OCI-LY3 (cell line): ENCODE data around the gene MFN2.

Experiments
- H2AFZ ChIP-seq: fragments of 200-600, 300-600 bp; shearing (Covaris generic); 2 replicates; pipeline ENCODE4 v1.6.0; 2014; ENCODE audit warnings: antibody characterized with exemption, low read depth, low read length
- H3K27ac ChIP-seq: fragments of 200-600, 300-600 bp; sonication (generic); 2 replicates; pipeline ENCODE4 v1.5.1; 2014; ENCODE audit warnings: mild to moderate bottlenecking, low read length, moderate library complexity, mixed read lengths
- H3K27me3 ChIP-seq: fragments of 200-600, 300-600 bp; sonication (generic); 2 replicates; pipeline ENCODE4 v1.6.1; 2014; ENCODE audit warnings: low read depth, low read length, mixed read lengths
- H3K36me3 ChIP-seq: fragments of 200-600, 300-600 bp; sonication (generic); replicated peaks from 2 replicates; pipeline ENCODE3; 2014; ENCODE audit warnings: low read depth, low read length, mixed read lengths
- H3K4me1 ChIP-seq: fragments of 300-600, 200-600 bp; sonication (generic); 2 replicates; pipeline ENCODE4 v1.6.1; 2014; ENCODE audit warnings: low read length, mixed read lengths
- H3K4me2 ChIP-seq: fragments of 200-600, 300-600 bp; sonication (generic); 2 replicates; pipeline ENCODE4 v1.6.1; 2014; ENCODE audit warnings: low read length, mixed read lengths
- H3K4me3 ChIP-seq: fragments of 300-600, 200-600 bp; sonication (generic); 2 replicates; pipeline ENCODE4 v1.5.1; 2014; ENCODE audit warnings: antibody characterized with exemption, mild to moderate bottlenecking, low read length, moderate library complexity
- H3K79me2 ChIP-seq: fragments of 300-600, 200-600 bp; shearing (Covaris generic); 2 replicates; pipeline ENCODE4 v1.6.1; 2014; ENCODE audit warnings: mild to moderate bottlenecking, low read length, mixed read lengths
- H3K9ac ChIP-seq: fragments of 300-600, 200-600 bp; shearing (Covaris generic); 2 replicates; pipeline ENCODE4 v1.6.0; 2014; ENCODE audit warnings: mild to moderate bottlenecking, low read length, moderate library complexity
- H3K9me3 ChIP-seq: fragments of 200-600, 300-600 bp; shearing (Covaris generic); 2 replicates; pipeline ENCODE4 v1.6.1; 2014; ENCODE audit warnings: low read length, mixed read lengths; ENCODE audit not compliant: insufficient read depth
- H4K20me1 ChIP-seq: fragments of 200-600, 300-600 bp; sonication (generic); 2 replicates; pipeline ENCODE4 v1.6.1; 2016; ENCODE audit warnings: low read length, mixed read lengths; ENCODE audit not compliant: insufficient read depth
- CTCF ChIP-seq: fragments of 200-600, 300-600 bp; sonication (generic); IDR thresholded peaks from 2 replicates; pipeline ENCODE4 v1.5.1; 2014; ENCODE audit warnings: antibody characterized with exemption, low read length, low read depth
- EZH2phosphoT487 ChIP-seq: fragments of 200-600 bp; shearing (Covaris generic); IDR thresholded peaks from 2 replicates; pipeline ENCODE4 v1.6.1; 2018; ENCODE audit warnings: antibody characterized with exemption, mixed run types, low read depth

Gene MFN2

GRCh38 chr1:12019858-12020509, 39.7 kb downstream of the MFN2 start:
- Histone ChIP-seq H3K9me3 (no peaks in the 10 kb centered on the region), H3K27ac (no peak overlapping the region), H3K36me3 (peaks cover 6% of the 10 kb centered on the region), H2AFZ (no peak overlapping the region), H3K9ac (peak overlapping the region; percentile 71), H3K4me1 (peaks cover 3% of the 10 kb centered on the region; the same call in 1 of the 2 replicates), H3K79me2 (peaks cover 8% of the 10 kb centered on the region; the same call in 1 of the 2 replicates), H3K27me3 (no peaks in the 10 kb centered on the region), H4K20me1 (no peaks in the 10 kb centered on the region), H3K4me2 (peak overlapping the region; percentile 87), H3K4me3 (peak overlapping the region; percentile 94)
- no peak for TF ChIP-seq EZH2phosphoT487
- no peak for TF ChIP-seq CTCF

- Histone ChIP-seq H4K20me1 (no peaks in the 10 kb centered on the region), H3K27me3 (no peaks in the 10 kb centered on the region), H3K27ac (no peak overlapping the region), H3K9me3 (no peaks in the 10 kb centered on the region), H3K9ac (no peak overlapping the region), H3K4me2 (no peak overlapping the region), H3K36me3 (peaks cover 6% of the 10 kb centered on the region), H3K4me3 (no peak overlapping the region), H3K79me2 (peaks cover 8% of the 10 kb centered on the region; the same call in 1 of the 2 replicates), H3K4me1 (peaks cover 3% of the 10 kb centered on the region; the same call in 1 of the 2 replicates), H2AFZ (no peak overlapping the region)
- TF ChIP-seq EZH2phosphoT487, result no peak
- no peak for TF ChIP-seq CTCF
These were observed 41.4 kb downstream of the MFN2 start for GRCh38 chr1:12021616-12022015.

- Histone ChIP-seq H3K27me3 (no peaks in the 10 kb centered on the region), H3K4me3 (no peak overlapping the region), H4K20me1 (no peaks in the 10 kb centered on the region), H3K9me3 (no peaks in the 10 kb centered on the region), H3K27ac (no peak overlapping the region), H3K4me1 (peaks cover 3% of the 10 kb centered on the region; the same call in 1 of the 2 replicates), H2AFZ (no peak overlapping the region), H3K36me3 (peaks cover 6% of the 10 kb centered on the region), H3K4me2 (no peak overlapping the region), H3K79me2 (peaks cover 8% of the 10 kb centered on the region; the same call in 1 of the 2 replicates), H3K9ac (no peak overlapping the region)
- TF ChIP-seq CTCF (no peak), EZH2phosphoT487 (no peak)
These were observed 41.8 kb downstream of the MFN2 start for GRCh38 chr1:12022036-12022435.

- H3K9me3 ChIP-seq, result no peaks in the 10 kb centered on the region
- H3K36me3 ChIP-seq, result peaks cover 6% of the 10 kb centered on the region
- H3K4me2 ChIP-seq, result no peak overlapping the region
- no peaks in the 10 kb centered on the region for H3K27me3 ChIP-seq
- H3K4me1 ChIP-seq, result no peaks in the 10 kb centered on the region
- H3K4me3 ChIP-seq, result no peak overlapping the region
- H2AFZ ChIP-seq, result no peak overlapping the region
- no peak overlapping the region for H3K27ac ChIP-seq
- no peak overlapping the region for H3K9ac ChIP-seq
- TF ChIP-seq CTCF, result no peak
- no peak for TF ChIP-seq EZH2phosphoT487
- H4K20me1 ChIP-seq, result no peaks in the 10 kb centered on the region
- H3K79me2 ChIP-seq, result no peaks in the 10 kb centered on the region
These were observed 46.3 kb downstream of the MFN2 start for GRCh38 chr1:12026586-12026985.
